NB4 (cell line): ENCODE results near the gene CDKL5.

Experiments
- DNase-seq: peaks from one replicate; pipeline ENCODE4 v3.0.0; 2010; ENCODE audit warnings: low read depth
- H3K4me3 ChIP-seq: one replicate; pipeline ENCODE4 v1.5.1; 2011; ENCODE audit warnings: mild to moderate bottlenecking, low read depth, low read length, moderate library complexity
- MYC ChIP-seq: IDR thresholded peaks from 2 replicates; pipeline ENCODE4 v1.6.1; 2011; ENCODE audit warnings: low read depth, low read length
- POLR2A ChIP-seq: IDR thresholded peaks from 2 replicates; pipeline ENCODE4 v1.6.1; 2011; ENCODE audit warnings: mild to moderate bottlenecking; ENCODE audit not compliant: insufficient read length; ENCODE audit errors: extremely low read depth
- TF ChIP-seq, protein P1 (sequence below): IDR thresholded peaks from 2 replicates; pipeline ENCODE4 v1.6.1; 2011; ENCODE audit warnings: low read depth, low read length
- TF ChIP-seq, protein P2 (sequence below): IDR thresholded peaks from one replicate; pipeline ENCODE4 v1.5.1; 2012; ENCODE audit warnings: low read depth, low read length

CDKL5 gene

DNA sequence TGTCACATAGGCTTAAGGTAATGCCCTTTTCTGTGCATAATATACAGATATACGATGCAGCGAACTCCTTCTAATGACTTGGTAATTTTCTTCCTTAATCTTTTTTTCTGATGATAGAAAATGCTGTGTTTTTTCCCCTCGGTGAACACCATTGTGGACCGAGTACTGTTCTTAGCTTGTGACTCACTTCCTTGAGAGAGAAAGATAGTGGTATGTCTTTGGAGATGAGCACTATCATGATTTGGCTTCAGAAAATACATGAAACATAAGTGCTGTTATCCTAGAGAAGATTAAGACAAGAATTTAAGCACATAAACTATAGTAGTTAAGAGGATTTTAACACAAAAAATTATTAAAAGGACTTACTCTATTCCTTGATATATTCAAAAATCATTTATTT is 182.6 kb downstream of the CDKL5 start:
- TF ChIP-seq, protein P1, sequence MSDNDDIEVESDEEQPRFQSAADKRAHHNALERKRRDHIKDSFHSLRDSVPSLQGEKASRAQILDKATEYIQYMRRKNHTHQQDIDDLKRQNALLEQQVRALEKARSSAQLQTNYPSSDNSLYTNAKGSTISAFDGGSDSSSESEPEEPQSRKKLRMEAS, result no peak
- TF ChIP-seq, protein P2, sequence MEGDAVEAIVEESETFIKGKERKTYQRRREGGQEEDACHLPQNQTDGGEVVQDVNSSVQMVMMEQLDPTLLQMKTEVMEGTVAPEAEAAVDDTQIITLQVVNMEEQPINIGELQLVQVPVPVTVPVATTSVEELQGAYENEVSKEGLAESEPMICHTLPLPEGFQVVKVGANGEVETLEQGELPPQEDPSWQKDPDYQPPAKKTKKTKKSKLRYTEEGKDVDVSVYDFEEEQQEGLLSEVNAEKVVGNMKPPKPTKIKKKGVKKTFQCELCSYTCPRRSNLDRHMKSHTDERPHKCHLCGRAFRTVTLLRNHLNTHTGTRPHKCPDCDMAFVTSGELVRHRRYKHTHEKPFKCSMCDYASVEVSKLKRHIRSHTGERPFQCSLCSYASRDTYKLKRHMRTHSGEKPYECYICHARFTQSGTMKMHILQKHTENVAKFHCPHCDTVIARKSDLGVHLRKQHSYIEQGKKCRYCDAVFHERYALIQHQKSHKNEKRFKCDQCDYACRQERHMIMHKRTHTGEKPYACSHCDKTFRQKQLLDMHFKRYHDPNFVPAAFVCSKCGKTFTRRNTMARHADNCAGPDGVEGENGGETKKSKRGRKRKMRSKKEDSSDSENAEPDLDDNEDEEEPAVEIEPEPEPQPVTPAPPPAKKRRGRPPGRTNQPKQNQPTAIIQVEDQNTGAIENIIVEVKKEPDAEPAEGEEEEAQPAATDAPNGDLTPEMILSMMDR, result no peak
- TF ChIP-seq MYC (no peak), POLR2A (no peak)
- DNase-seq, result no peak
- no peak overlapping the region for H3K4me3 ChIP-seq

DNA sequence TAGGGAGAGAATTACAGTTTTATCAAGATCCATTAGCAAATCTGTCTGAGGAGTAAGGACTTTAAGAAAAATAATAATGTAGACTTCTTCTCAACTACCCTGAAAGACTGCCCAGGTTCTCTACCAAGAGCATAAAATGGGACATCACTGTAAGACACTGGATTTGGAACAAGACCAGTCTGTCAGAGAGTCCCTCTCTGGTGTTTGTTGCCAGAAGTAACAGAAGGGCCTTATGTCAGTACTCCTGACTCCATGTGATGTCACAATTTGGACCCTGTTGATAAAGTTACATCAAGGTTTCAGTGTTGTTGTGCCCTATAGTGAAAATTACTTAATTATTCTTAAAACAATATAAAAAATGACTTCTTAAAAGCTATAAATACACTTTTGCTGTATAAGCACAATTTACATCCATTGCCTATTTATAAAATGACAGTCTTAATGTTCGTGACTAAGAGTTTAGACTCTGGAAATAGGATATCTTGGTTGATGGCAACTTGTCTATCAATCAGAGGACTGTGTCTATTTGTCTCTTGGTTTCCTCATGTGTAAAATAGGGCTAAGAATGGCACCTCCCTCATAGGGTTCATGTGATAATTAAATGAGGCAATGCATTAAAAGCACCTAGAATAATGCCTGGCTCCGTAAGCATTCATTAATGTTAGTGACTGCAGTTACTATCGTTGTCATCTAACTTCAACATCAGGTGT is 188.7 kb downstream of the CDKL5 start:
- TF ChIP-seq POLR2A, result no peak
- no peak for TF ChIP-seq MYC
- TF ChIP-seq, protein P2, result no peak
- TF ChIP-seq, protein P1, result no peak
- DNase-seq, result no peak
- H3K4me3 ChIP-seq, result no peak overlapping the region

DNA sequence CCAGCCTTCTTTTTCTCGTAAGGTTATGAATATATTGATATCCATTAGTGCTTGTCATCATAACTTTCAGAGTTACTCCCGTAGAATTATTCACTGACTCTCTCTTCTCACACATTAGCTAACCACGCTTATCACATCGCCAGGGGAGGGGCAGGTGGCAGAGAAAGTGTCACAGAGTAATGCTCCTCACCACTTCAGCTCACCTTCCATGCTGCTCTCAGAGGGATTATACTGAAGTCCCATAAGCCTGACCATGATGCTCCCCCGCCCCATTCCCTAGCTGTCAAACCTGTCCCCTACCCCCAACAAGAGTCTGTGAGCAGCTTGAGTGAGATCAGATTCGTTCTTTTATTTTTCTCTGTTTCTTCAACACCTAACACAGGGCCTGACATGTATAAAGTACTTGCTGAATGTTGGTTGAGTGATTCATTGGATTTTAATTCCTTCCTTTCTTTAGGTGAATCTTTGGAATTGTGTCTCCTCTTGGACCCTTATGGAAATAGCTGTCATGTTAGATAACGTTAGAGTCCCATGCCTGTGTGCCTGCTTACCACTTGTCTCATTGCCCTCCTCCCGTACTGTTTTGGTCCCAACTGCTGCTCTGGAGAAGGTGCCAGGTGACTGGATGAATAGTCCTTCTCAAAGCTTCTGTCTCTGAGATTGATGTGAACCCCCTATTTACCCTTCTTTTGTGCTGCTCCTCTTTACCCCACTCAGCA is 191.4 kb downstream of the CDKL5 start:
- no peak for DNase-seq
- no peak for TF ChIP-seq MYC
- TF ChIP-seq, protein P2, result no peak
- TF ChIP-seq, protein P1, result no peak
- no peak for TF ChIP-seq POLR2A
- H3K4me3 ChIP-seq, result no peak overlapping the region

DNA sequence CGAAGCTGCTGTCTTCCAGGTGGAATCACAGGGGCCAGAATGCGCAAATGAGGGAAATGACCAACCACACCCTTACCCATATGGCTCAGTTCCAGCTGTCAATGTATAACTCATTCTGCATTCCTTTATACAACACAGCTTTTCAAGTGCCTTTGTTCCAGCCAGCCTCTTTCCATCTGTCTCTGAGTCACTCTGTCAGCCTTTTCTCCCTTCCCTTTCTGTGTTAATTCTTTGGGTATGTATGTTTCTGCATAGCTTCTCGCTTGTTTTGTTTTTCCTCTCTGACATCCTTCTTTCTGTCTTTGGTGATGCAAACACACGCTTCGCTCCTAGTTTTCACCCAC is 192.0 kb downstream of the CDKL5 start:
- DNase-seq, result no peak
- H3K4me3 ChIP-seq, result no peak overlapping the region
- TF ChIP-seq, protein P1, result no peak
- TF ChIP-seq MYC (no peak), POLR2A (no peak)
- TF ChIP-seq, protein P2, result no peak

DNA sequence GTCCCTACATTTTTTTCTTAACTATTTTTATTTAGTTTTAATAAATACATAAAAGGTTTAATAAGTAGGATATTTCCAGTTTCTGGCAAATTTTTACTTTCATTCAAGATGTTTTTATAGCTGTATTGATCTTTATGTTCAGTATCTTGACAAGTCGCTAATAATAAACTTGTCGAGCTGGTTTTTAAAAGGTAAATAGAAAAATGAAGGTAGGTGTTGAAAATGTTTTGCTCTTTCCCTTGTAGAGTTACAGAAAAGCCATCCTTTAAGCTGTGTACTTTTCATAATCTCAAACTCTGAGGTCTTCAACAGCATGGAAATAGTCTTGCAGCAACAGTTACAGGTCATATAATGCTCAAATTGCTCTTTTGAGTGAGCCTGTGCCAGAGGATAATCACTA is 193.9 kb downstream of the CDKL5 start:
- TF ChIP-seq, protein P2, result no peak
- TF ChIP-seq, protein P1, result no peak
- no peak for TF ChIP-seq MYC
- no peak for DNase-seq
- no peak overlapping the region for H3K4me3 ChIP-seq
